ENCODE results near the gene RGS9BP.

GRCh38 chr19:32650671-32651070, 25.0 kb upstream of the RGS9BP start:
- no peak for TF ChIP-seq EZH2phosphoT487 (IDR thresholded peaks at IDR 0.05; ENCODE audit: insufficient read depth, low read depth)
- no peak for TF ChIP-seq EZH2 (IDR thresholded peaks at IDR 0.05; ENCODE audit: insufficient read depth, poor library complexity, severe bottlenecking)
